Loucy (cell line): ENCODE data around the gene UNKL.

Experiments
- H2AFZ ChIP-seq: fragments of 200-600 bp; sonication (generic); 2 replicates; pipeline ENCODE4 v1.6.0; 2016; ENCODE audit warnings: antibody characterized with exemption, mild to moderate bottlenecking, low read length, moderate library complexity
- H3F3A ChIP-seq: fragments of 200-600 bp; 2 replicates; pipeline ENCODE4 v1.6.0; 2016; ENCODE audit warnings: antibody characterized with exemption, low read depth, mild to moderate bottlenecking
- H3K27me3 ChIP-seq: fragments of 200-600 bp; sonication (generic); 2 replicates; pipeline ENCODE4 v1.6.1; 2014; ENCODE audit warnings: low read length, mild to moderate bottlenecking; ENCODE audit not compliant: insufficient read depth, poor library complexity, severe bottlenecking
- H3K36me3 ChIP-seq: fragments of 200-600 bp; sonication (generic); 2 replicates; pipeline ENCODE4 v1.6.1; 2016; ENCODE audit warnings: low read length; ENCODE audit not compliant: insufficient read depth
- H3K4me1 ChIP-seq: fragments of 200-600 bp; sonication (generic); 2 replicates; pipeline ENCODE4 v1.5.1; 2014; ENCODE audit warnings: low read length, mild to moderate bottlenecking; ENCODE audit not compliant: insufficient read depth, poor library complexity, severe bottlenecking
- H3K4me2 ChIP-seq: fragments of 200-600 bp; sonication (generic); 2 replicates; pipeline ENCODE4 v1.6.0; 2014; ENCODE audit warnings: antibody characterized with exemption, low read length, low read depth, mild to moderate bottlenecking; ENCODE audit not compliant: poor library complexity, severe bottlenecking
- H3K4me3 ChIP-seq: fragments of 200-600 bp; sonication (generic); 2 replicates; pipeline ENCODE4 v1.5.1; 2014; ENCODE audit warnings: low read length, mild to moderate bottlenecking, mixed read lengths; ENCODE audit not compliant: poor library complexity, severe bottlenecking
- H3K79me2 ChIP-seq: fragments of 200-600 bp; sonication (generic); 2 replicates; pipeline ENCODE4 v1.6.1; 2014; ENCODE audit warnings: low read length; ENCODE audit not compliant: insufficient read depth
- H3K9ac ChIP-seq: fragments of 200-600 bp; sonication (generic); 2 replicates; pipeline ENCODE4 v1.6.0; 2014; ENCODE audit warnings: mild to moderate bottlenecking, low read depth, low read length, moderate library complexity; ENCODE audit not compliant: poor library complexity, severe bottlenecking
- H3K9me2 ChIP-seq: fragments of 200-600 bp; sonication (generic); replicated peaks from 2 replicates; pipeline ENCODE4 v1.6.1; 2016; ENCODE audit warnings: low read depth, low read length, mixed read lengths
- H3K9me3 ChIP-seq: fragments of 200-600 bp; sonication (generic); 2 replicates; pipeline ENCODE4 v1.6.1; 2014; ENCODE audit warnings: mild to moderate bottlenecking, antibody characterized with exemption, low read length, low read depth; ENCODE audit not compliant: insufficient read depth
- H4K20me1 ChIP-seq: fragments of 200-600 bp; sonication (generic); 2 replicates; pipeline ENCODE4 v1.6.0; 2014; ENCODE audit warnings: antibody characterized with exemption, low read length, mild to moderate bottlenecking; ENCODE audit not compliant: insufficient read depth, poor library complexity, severe bottlenecking
- EZH2phosphoT487 ChIP-seq: fragments of 200-600 bp; IDR thresholded peaks from 2 replicates; pipeline ENCODE4 v1.6.1; 2018; ENCODE audit warnings: antibody characterized with exemption, mild to moderate bottlenecking, moderate library complexity, borderline replicate concordance
- TF ChIP-seq, protein P1 (sequence below): fragments of 200-600 bp; sonication (generic); conservative IDR thresholded peaks from 2 replicates; pipeline ENCODE4 v1.5.1; 2014; ENCODE audit warnings: mild to moderate bottlenecking, antibody characterized with exemption, low read length

Gene UNKL

DNA sequence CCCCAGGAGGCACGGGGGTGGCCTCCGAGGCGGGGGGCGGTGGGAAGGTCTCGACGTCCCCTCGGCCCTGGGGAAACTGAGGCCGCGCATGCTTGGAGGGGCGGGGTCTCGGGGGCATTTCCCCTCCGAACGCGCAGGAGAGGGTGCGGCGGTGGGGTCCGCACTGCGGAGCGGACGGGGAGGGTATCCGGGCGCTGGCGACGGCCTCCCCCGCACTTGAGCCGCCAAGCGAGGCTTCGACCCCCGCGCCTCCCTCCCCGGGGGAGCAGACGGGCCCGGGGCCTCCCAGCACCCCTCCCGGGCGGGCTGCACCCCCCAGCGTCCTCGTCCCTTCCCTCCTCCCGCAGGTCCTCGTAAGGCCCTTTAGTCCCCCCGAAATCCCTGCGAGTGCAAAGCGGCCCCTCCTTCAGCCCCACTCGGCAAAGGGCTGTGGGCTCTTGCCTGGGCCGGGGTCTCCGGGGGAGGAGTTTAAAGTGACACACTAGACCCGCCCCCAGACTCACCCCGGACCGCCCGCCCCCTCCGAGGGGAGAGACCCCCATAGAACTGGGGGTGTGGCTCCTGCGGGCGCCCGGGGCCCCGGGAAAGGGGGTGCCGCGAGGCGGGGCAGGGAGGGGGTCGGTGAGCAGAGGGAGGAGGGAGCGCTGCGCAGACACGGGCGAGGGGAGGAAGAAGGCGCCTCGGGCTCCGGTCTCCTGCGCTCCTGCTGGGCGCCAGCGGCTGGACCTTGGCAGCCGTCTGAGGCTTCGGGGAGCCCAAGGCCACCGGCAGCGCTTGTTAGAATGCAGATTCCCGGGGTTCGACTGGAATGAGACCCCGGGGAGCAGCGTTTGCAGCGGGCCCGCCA lies 80.4 kb downstream of the UNKL start:
- Histone ChIP-seq H3K36me3 (no peaks in the 10 kb centered on the region), H3K4me1 (no peaks in the 10 kb centered on the region), H3K9me3 (no peaks in the 10 kb centered on the region), H3K27me3 (no peaks in the 10 kb centered on the region), H3K9ac (no peak overlapping the region), H3F3A (no peaks in the 10 kb centered on the region), H3K9me2 (no peaks in the 10 kb centered on the region), H3K4me2 (no peak overlapping the region), H3K4me3 (no peak overlapping the region), H3K79me2 (no peaks in the 10 kb centered on the region), H4K20me1 (no peaks in the 10 kb centered on the region), H2AFZ (no peak overlapping the region)
- TF ChIP-seq EZH2phosphoT487 = no peak
- TF ChIP-seq, protein P1, sequence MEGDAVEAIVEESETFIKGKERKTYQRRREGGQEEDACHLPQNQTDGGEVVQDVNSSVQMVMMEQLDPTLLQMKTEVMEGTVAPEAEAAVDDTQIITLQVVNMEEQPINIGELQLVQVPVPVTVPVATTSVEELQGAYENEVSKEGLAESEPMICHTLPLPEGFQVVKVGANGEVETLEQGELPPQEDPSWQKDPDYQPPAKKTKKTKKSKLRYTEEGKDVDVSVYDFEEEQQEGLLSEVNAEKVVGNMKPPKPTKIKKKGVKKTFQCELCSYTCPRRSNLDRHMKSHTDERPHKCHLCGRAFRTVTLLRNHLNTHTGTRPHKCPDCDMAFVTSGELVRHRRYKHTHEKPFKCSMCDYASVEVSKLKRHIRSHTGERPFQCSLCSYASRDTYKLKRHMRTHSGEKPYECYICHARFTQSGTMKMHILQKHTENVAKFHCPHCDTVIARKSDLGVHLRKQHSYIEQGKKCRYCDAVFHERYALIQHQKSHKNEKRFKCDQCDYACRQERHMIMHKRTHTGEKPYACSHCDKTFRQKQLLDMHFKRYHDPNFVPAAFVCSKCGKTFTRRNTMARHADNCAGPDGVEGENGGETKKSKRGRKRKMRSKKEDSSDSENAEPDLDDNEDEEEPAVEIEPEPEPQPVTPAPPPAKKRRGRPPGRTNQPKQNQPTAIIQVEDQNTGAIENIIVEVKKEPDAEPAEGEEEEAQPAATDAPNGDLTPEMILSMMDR = no peak

DNA sequence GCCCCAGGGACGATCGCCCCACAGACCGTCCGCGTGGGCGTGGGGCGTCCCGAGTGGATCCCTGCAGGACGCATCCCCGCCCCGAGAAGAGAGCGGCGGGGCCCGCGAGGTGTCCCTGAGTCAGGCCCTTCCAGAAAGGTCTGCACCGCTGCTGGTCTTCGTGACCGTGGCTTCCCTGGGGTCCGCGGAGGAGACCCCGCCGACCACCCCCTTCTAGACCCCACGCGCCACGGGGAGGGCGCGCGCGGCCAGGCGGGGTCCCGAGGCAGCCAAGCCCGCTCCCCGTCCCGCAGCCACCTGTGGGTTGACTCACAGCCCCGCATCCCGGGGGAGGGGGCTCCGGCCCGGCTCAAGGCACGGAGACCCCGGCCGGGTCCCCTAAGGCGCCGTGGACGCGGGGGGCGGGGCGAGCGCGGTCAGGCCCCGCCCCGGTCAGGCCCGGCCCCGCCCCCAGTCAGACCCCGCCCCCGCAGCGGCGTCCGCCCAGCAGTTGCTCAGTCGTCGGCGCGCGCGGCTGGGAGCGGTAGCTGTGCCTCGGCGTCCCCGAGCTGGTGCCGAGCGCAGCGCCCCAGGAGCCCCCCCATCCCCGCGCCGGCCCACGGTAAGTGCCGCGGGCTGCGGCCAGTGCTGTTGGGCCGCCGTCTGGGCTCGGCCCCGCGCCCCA lies 81.2 kb downstream of the UNKL start, which contains the start of gene BAIAP3:
Gene BAIAP3 (plus strand): TSS at position 497 of the 664 bp plus-strand sequence. CDS start 4,905 bp downstream, outside the sequence.
- H3K4me1 ChIP-seq = no peaks in the 10 kb centered on the region
- H3K4me2 ChIP-seq = no peak within 1 kb of the TSS
- H3K9ac ChIP-seq = no peak within 1 kb of the TSS

DNA sequence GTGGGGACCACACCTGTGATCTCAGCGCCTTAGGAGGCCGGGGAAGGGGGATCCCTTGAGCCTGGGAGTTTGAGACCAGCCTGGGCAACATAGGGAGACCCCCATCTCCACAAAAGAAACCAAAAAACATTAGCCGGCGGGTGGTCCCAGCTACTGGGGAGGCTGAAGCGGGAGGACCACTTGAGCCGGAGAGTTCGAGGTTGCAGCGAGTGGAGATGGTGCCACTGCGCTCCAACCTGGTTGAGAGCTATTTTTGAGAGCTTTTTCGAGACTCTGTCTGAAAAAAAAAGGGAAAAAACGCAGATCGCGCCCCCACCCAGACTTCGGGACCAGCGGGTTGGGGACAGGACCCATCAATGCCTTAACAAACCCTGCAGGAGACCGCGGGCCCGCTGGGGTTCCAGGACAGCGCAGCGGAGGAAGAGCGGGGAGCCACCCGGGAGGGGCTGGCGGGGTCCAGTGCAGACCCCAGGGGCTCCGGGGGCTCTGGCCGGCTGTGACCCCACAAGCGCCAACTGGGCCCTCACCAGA lies 81.8 kb downstream of the UNKL start:
- H2AFZ ChIP-seq = no peak overlapping the region
- H3K9ac ChIP-seq = no peak overlapping the region
- H4K20me1 ChIP-seq = no peaks in the 10 kb centered on the region
- no peaks in the 10 kb centered on the region for H3F3A ChIP-seq
- no peak overlapping the region for H3K4me3 ChIP-seq
- no peaks in the 10 kb centered on the region for H3K79me2 ChIP-seq
- no peak overlapping the region for H3K4me2 ChIP-seq
- H3K9me3 ChIP-seq = no peaks in the 10 kb centered on the region
- TF ChIP-seq, protein P1 = no peak
- no peak for TF ChIP-seq EZH2phosphoT487
- H3K27me3 ChIP-seq = no peaks in the 10 kb centered on the region
- H3K9me2 ChIP-seq = no peaks in the 10 kb centered on the region
- no peaks in the 10 kb centered on the region for H3K36me3 ChIP-seq
- no peaks in the 10 kb centered on the region for H3K4me1 ChIP-seq

More for the DNA sequence above, 81.2 kb downstream of the UNKL start, which contains the start of gene BAIAP3:
- H3K9me3 ChIP-seq = no peaks in the 10 kb centered on the region
- H3K27me3 ChIP-seq = no peaks in the 10 kb centered on the region
- no peaks in the 10 kb centered on the region for H3K36me3 ChIP-seq
- H3K9me2 ChIP-seq = no peaks in the 10 kb centered on the region
- no peak within 1 kb of the TSS for H2AFZ ChIP-seq
- no peak for TF ChIP-seq EZH2phosphoT487
- TF ChIP-seq, protein P1 = no peak
- H4K20me1 ChIP-seq = no peaks in the 10 kb centered on the region
- no peaks in the 10 kb centered on the region for H3F3A ChIP-seq
- H3K4me3 ChIP-seq = no peak within 1 kb of the TSS
- no peaks in the 10 kb centered on the region for H3K79me2 ChIP-seq
